OCI-LY7 (cell line): ENCODE data around the gene ATG4C. TPM values are rescaled to one million over a fixed set of nuclear protein-coding genes. Genes with fewer than 3 reads are reported as not detected.
"Not testable (repeated sequence)": the region's sequence is repeated elsewhere in the genome, so short reads cannot be mapped to it uniquely, and the experiment has no call there.

Experiments used
- BruUV-seq: library from RNA; stranded (reverse); fragments of 400-500 nt; replicated peaks from 2 replicates; lab custom pipeline; 2021; lab: Mats Ljungman, UMichigan
- CTCF ChIA-PET: fragments of 300-600 bp; sonication (Branson Sonifier 250); formaldehyde crosslinking; loops from one replicate; lab custom pipeline; 2022; ENCODE audit warnings: antibody characterized with exemption; ENCODE audit not compliant: unreplicated experiment; lab: Charles Lee
- POLR2A ChIA-PET: fragments of 300-600 bp; sonication (Branson Sonifier 250); formaldehyde crosslinking; loops from one replicate; lab custom pipeline; 2022; ENCODE audit warnings: antibody characterized with exemption; lab: Charles Lee
- DNase-seq: peaks from one replicate; pipeline ENCODE4 v3.0.0-alpha.2; 2015; ENCODE audit warnings: low spot score
- H2AFZ ChIP-seq: fragments of 200-600 bp; sonication (generic), shearing (Covaris generic); 2 replicates; pipeline ENCODE4 v1.6.1; 2014; ENCODE audit warnings: mild to moderate bottlenecking, antibody characterized with exemption, low read length, moderate library complexity
- H3K27ac ChIP-seq: fragments of 200-600 bp; sonication (generic); 2 replicates; pipeline ENCODE4 v1.5.1; 2014; ENCODE audit warnings: mixed run types, low read depth, mild to moderate bottlenecking, moderate library complexity, low read length, inconsistent platforms; ENCODE audit not compliant: poor library complexity, severe bottlenecking
- H3K36me3 ChIP-seq: fragments of 200-600 bp; sonication (generic); 2 replicates; pipeline ENCODE4 v1.6.1; 2014; ENCODE audit warnings: mild to moderate bottlenecking, antibody characterized with exemption, low read length, moderate library complexity, mixed read lengths; ENCODE audit not compliant: insufficient read depth
- H3K4me1 ChIP-seq: fragments of 200-600 bp; sonication (generic); 2 replicates; pipeline ENCODE4 v1.5.1; 2014; ENCODE audit warnings: mild to moderate bottlenecking, low read length; ENCODE audit not compliant: insufficient read depth, poor library complexity, severe bottlenecking
- H3K4me2 ChIP-seq: fragments of 200-600 bp; sonication (generic); 2 replicates; pipeline ENCODE4 v1.6.1; 2014; ENCODE audit warnings: mild to moderate bottlenecking, low read length
- H3K4me3 ChIP-seq: fragments of 200-600 bp; sonication (generic); 2 replicates; pipeline ENCODE4 v1.5.1; 2014; ENCODE audit warnings: mild to moderate bottlenecking, low read depth, low read length; ENCODE audit not compliant: poor library complexity, severe bottlenecking
- H3K79me2 ChIP-seq: fragments of 200-600 bp; sonication (generic); 2 replicates; pipeline ENCODE4 v1.6.1; 2016; ENCODE audit warnings: low read depth, mild to moderate bottlenecking, low read length, moderate library complexity, mixed read lengths; ENCODE audit not compliant: insufficient read depth
- H3K9me2 ChIP-seq: fragments of 200-600 bp; sonication (generic); 2 replicates; pipeline ENCODE4 v1.6.1; 2016; ENCODE audit warnings: mild to moderate bottlenecking, low read length, mixed read lengths; ENCODE audit not compliant: insufficient read depth
- H3K9me3 ChIP-seq: fragments of 200-600 bp; sonication (generic); 2 replicates; pipeline ENCODE4 v1.6.1; 2014; ENCODE audit warnings: mild to moderate bottlenecking, mixed run types, low read length, mixed read lengths
- H4K20me1 ChIP-seq: fragments of 200-600 bp; sonication (generic); 2 replicates; pipeline ENCODE4 v1.6.1; 2014; ENCODE audit warnings: mild to moderate bottlenecking, antibody characterized with exemption, low read length, moderate library complexity, mixed read lengths; ENCODE audit not compliant: insufficient read depth
- CTCF ChIP-seq: fragments of 200-600 bp; sonication (generic); conservative IDR thresholded peaks from 2 replicates; pipeline ENCODE4 v1.5.1; 2014; ENCODE audit warnings: mild to moderate bottlenecking, antibody characterized with exemption, low read length, moderate library complexity, mixed read lengths
- EZH2phosphoT487 ChIP-seq: fragments of 200-600 bp; sonication (generic); IDR thresholded peaks from 2 replicates; pipeline ENCODE4 v1.6.1; 2018; ENCODE audit warnings: low read depth, borderline replicate concordance, mild to moderate bottlenecking, mixed run types, antibody characterized with exemption, low read length, moderate library complexity, mixed read lengths
- intact Hi-C: fragments of 100-400 bp; cut with micrococcal nuclease; formaldehyde crosslinking; loops from one replicate; pipeline ENCODE4 v1.10.0; 2022; ENCODE audit not compliant: unreplicated experiment
- total RNA-seq, 2 experiments: library from RNA; depleted of rRNA in 1 of 2; stranded (reverse); fragments of >200 nt in 1 of 2; shearing (Covaris generic) in 1 of 2; gene quantifications; 2 replicates each; pipeline ENCODE4 v1.2.3, GENCODE V29; 2014 to 2022

ATG4C gene
- total RNA-seq, 2 experiments from 2014 or later, result 7.3 to 15.2 TPM

DNA sequence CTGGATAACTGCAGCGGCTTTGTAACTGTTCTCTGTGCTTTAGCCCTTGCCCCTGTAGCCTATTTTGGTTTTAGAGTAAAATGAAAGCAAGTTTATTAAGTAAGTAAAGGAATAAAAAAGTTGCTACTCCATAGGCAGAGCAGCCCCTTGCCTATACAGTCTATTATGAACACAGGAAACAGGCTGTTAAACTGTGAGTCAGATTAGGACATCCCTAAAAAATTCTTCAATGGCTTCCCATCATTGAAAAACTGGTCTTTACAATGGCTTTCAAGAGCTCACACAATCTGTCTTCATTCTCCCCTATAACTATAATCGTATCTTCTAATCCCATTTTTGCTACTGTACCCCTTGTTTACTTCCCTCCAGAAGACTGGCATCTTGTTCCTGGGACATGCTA, 43.0 kb downstream of the ATG4C start:
- Histone ChIP-seq H3K27ac (no peak overlapping the region), H3K4me1 (no peaks in the 10 kb centered on the region), H3K9me2 (no peaks in the 10 kb centered on the region), H3K4me3 (no peak overlapping the region), H3K36me3 (no peaks in the 10 kb centered on the region), H3K79me2 (no peaks in the 10 kb centered on the region), H4K20me1 (no peaks in the 10 kb centered on the region), H3K4me2 (no peak overlapping the region), H3K9me3 (no peaks in the 10 kb centered on the region), H2AFZ (no peak overlapping the region)
- POLR2A ChIA-PET, result no interaction called here
- CTCF ChIA-PET, result no interaction called here
- no peak for DNase-seq
- TF ChIP-seq EZH2phosphoT487 (no peak), CTCF (no peak)
- no TSS peak for BruUV-seq
- intact Hi-C loops, result no loop called here

DNA sequence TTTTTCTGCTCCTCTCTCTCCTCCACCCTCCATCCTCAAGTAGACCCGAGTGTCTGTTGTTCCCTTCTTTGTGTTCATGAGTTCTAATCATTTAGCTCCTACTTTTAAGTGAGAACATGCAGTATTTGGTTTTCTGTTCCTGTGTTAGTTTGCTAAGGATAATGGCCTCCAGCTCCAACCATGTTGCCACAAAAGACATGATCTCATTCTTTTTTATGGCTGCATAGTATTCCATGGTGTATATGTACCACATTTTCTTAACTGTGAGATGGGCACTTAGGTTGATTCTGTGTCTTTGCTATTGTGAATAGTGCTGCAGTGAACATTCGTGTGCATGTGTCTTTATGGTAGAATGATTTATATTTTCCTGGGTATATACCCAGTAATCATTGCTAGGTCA, 43.9 kb downstream of the ATG4C start:
- H3K27ac ChIP-seq, intact Hi-C loops, H3K9me2 ChIP-seq, H3K9me3 ChIP-seq, H4K20me1 ChIP-seq, H3K36me3 ChIP-seq, H3K4me3 ChIP-seq, H3K4me1 ChIP-seq, BruUV-seq, H3K79me2 ChIP-seq, H3K4me2 ChIP-seq, H2AFZ ChIP-seq, DNase-seq: not testable (repeated sequence)
- ChIA-PET POLR2A (interaction anchor here (0.8 kb wide), 1 partner anchor 1844 kb away, joined by 3 read pairs; no protein-coding TSS in a partner anchor), CTCF (interaction anchor here (0.7 kb wide), 1 partner anchor 319 kb away, joined by 3 read pairs; no protein-coding TSS in a partner anchor)

DNA sequence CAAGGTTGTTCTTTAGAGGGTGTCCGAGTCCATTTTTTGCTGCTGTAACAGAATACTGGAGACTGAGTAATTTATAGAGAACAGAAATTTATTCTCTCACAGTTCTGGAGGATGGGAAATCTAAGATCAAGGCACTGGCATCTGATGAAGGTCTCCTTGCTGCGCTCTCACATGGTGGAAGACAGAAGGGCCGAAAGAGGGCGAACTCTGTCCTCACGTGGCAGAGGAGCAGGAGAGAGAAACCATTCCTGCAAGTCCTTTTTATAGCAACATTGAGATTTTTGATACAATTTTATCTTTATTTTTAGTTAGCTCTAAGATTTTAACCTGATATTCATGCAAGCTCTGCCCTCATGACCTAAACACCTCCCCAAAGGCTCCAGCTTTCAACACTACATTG, 48.3 kb downstream of the ATG4C start:
- H4K20me1 ChIP-seq, result no peaks in the 10 kb centered on the region; the same call in 1 of the 2 replicates
- TF ChIP-seq CTCF (no peak), EZH2phosphoT487 (no peak)
- H3K9me3 ChIP-seq, result no peaks in the 10 kb centered on the region
- intact Hi-C loops, result no loop called here
- ChIA-PET POLR2A (interaction anchor here (1.5 kb wide), 1 partner anchor 20 kb away, joined by 4 read pairs; no protein-coding TSS in a partner anchor), CTCF (no interaction called here)
- H3K79me2 ChIP-seq, result no peaks in the 10 kb centered on the region
- H3K4me1 ChIP-seq, result no peaks in the 10 kb centered on the region
- no peaks in the 10 kb centered on the region for H3K9me2 ChIP-seq
- H2AFZ ChIP-seq, result no peak overlapping the region
- H3K36me3 ChIP-seq, result no peaks in the 10 kb centered on the region
- no TSS peak for BruUV-seq
- no peak overlapping the region for H3K4me2 ChIP-seq
- no peak overlapping the region for H3K27ac ChIP-seq
- no peak overlapping the region for H3K4me3 ChIP-seq
- no peak for DNase-seq
